GM21447 (cell line): ENCODE data around the gene FUS.
A peak's percentile ranks its signal among the peaks of the same experiment; 100 is the strongest.
"Not testable (repeated sequence)": the region's sequence is repeated elsewhere in the genome, so short reads cannot be mapped to it uniquely, and the experiment has no call there.

Experiments
- ATAC-seq: cut with Tn5 transposase; IDR thresholded peaks from one replicate; pipeline ENCODE4 v1.9.1; 2021; ENCODE audit not compliant: unreplicated experiment

Gene FUS

GRCh38 chr16:31179747-31180459 is at the start of gene FUS:
Gene FUS (plus strand): TSS chr16:31180139. CDS start chr16:31180215, 76 bp downstream.
- peak; percentile 43 for ATAC-seq

GRCh38 chr16:31130336-31130891 is 49.5 kb upstream of the FUS start:
- ATAC-seq, result no peak

GRCh38 chr16:31130899-31131298 is 49.0 kb upstream of the FUS start:
- ATAC-seq, result no peak

GRCh38 chr16:31131416-31131815 is 48.5 kb upstream of the FUS start:
- no peak for ATAC-seq

- no peak for ATAC-seq
Measured at GRCh38 chr16:31131841-31132271, 48.1 kb upstream of the FUS start.

- no peak for ATAC-seq
Measured at GRCh38 chr16:31132303-31132979, 47.5 kb upstream of the FUS start.

- ATAC-seq, result no peak
Measured at GRCh38 chr16:31133046-31133501, 46.9 kb upstream of the FUS start.

- ATAC-seq, result no peak
Measured at GRCh38 chr16:31134091-31134571, 45.8 kb upstream of the FUS start.

GRCh38 chr16:31134625-31135534 is 45.1 kb upstream of the FUS start:
- ATAC-seq, result no peak

GRCh38 chr16:31135535-31136286 is 44.2 kb upstream of the FUS start, which contains the start of gene PRSS8:
Gene PRSS8 (minus strand): TSS chr16:31135727. CDS start chr16:31135498, 229 bp downstream.
- ATAC-seq, result no peak

GRCh38 chr16:31136287-31136662 is 43.7 kb upstream of the FUS start:
- no peak for ATAC-seq

- not testable (repeated sequence) for ATAC-seq
Measured at GRCh38 chr16:31136822-31137499, 43.0 kb upstream of the FUS start.

- no peak for ATAC-seq
Measured at GRCh38 chr16:31138621-31139578, 41.0 kb upstream of the FUS start.

- ATAC-seq, result not testable (repeated sequence)
Measured at GRCh38 chr16:31141071-31141469, 38.9 kb upstream of the FUS start.

- ATAC-seq, result no peak
Measured at GRCh38 chr16:31141489-31142108, 38.3 kb upstream of the FUS start.

- peak; percentile 80 for ATAC-seq
Measured at GRCh38 chr16:31142109-31143010, 37.6 kb upstream of the FUS start.
